UCSD-AML1 (cell line): Measurements from ENCODE around the gene HBZ.
"Not testable (repeated sequence)": the region's sequence is repeated elsewhere in the genome, so short reads cannot be mapped to it uniquely, and the experiment has no call there.

ENCODE experiments used
- DNase-seq: peaks from one replicate; lab custom pipeline; 2025; ENCODE audit not compliant: unreplicated experiment; lab: John Stamatoyannopoulos, UW

HBZ gene

DNA sequence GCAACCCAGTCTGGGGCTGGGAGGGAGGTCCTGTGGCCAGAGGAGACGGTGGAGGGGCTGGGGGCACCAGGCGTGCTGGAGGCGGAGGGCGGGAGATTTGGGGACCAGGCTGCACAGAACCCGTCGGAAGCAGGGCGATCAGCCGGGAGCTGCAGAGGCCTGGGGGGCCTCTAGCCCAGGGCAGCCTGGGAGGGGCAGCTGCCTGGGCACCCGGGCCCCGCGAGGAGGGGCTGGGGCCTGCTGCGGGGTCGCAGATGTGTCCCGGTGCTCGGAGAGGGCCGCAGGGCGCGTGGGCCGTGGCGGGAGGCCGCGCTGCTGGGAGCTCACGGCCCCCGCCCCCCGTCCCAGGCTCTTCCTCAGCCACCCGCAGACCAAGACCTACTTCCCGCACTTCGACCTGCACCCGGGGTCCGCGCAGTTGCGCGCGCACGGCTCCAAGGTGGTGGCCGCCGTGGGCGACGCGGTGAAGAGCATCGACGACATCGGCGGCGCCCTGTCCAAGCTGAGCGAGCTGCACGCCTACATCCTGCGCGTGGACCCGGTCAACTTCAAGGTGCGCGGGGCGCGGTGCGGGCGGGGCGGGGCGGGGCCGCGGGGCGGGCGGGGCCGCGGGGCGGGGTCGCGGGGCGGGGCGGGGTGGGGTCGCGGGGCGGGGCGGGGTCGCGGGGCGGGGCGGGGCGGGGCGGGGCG is 11.8 kb downstream of the HBZ start:
- DNase-seq: not testable (repeated sequence)

DNA sequence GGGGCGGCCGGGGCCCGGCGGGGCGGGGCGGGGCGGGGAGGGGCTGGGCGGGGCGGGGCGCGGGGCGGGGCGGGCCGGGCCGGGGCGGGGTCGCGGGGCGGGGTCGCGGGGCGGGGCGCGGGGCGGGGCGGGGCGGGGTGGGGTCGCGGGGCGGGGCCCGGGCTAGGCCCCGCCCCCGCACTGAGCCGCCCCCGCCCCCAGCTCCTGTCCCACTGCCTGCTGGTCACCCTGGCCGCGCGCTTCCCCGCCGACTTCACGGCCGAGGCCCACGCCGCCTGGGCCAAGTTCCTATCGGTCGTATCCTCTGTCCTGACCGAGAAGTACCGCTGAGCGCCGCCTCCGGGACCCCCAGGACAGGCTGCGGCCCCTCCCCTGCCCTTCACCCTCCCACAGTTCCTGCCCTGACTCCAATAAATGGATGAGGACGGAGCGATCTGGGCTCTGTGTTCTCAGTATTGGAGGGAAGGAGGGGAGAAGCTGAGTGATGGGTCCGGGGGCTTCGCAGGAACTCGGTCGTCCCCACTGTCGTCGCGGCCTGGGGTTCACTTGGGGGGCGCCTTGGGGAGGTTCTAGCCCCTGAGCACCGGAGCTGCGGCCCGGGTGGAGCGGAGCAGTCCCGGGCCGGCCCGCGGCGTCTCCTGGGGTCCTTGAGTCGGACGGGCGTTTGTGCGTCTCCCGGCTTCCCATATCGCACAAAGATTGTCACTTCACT is 12.5 kb downstream of the HBZ start:
- no peak for DNase-seq

DNA sequence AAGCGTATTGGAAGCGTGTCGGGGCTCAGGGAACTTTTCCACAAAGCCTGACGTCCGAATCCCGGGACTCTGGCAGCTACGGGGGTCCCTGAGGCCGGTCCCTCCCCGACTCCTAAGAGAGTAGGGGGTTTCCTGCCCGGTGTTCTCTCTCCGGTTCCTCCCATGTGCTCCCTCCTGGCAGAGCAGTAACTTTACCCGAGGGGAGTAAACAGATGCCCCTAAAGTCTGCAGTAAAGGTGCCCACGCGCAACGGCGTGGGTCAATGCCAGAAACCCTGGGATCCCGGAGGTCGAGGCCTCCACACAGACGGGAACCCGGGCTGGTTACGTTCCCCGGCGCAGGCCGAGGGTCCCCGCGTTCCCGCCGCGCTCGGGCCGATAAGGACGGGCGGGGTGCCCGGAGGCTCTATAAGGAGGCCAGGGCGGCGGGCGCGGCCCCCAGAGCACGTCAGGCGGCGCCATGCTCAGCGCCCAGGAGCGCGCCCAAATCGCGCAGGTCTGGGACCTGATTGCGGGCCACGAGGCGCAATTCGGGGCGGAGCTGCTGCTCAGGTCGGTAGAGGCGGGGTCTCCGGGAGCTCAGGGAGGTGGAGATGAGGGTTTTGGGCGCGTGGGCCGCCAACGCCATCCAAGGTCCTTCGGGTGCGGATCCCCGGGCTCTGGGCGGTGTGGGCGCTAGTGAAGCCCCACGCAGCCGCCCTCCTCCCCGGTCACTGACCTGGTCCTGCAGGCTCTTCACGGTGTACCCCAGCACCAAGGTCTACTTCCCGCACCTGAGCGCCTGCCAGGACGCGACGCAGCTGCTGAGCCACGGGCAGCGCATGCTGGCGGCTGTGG is 13.3 kb downstream of the HBZ start, which contains the start of gene HBM:
Gene HBM (plus strand): TSS at position 440 of the 836 bp plus-strand sequence. CDS start 20 bp downstream, at position 460.
- DNase-seq: no peak

GRCh38 chr16:166375-167121 is 14.1 kb downstream of the HBZ start:
- no peak for DNase-seq

GRCh38 chr16:167122-167690 is 14.8 kb downstream of the HBZ start:
- DNase-seq: no peak

DNA sequence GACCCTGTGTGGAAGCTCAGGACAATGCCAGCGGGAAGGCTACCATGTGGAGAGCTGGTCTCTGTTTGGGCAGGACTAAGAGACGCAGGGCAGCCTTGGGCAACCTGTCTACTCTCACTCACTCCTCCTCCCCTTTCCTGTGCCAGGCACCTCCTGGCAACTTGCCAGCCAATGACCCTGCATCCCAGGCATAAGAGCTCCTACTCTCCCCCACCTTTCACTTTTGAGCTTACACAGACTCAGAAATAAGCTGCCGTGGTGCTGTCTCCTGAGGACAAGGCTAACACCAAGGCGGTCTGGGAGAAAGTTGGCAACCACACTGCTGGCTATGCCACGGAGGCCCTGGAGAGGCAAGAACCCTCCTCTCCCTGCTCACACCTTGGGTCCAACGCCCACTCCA is 16.0 kb downstream of the HBZ start:
- DNase-seq: no peak

DNA sequence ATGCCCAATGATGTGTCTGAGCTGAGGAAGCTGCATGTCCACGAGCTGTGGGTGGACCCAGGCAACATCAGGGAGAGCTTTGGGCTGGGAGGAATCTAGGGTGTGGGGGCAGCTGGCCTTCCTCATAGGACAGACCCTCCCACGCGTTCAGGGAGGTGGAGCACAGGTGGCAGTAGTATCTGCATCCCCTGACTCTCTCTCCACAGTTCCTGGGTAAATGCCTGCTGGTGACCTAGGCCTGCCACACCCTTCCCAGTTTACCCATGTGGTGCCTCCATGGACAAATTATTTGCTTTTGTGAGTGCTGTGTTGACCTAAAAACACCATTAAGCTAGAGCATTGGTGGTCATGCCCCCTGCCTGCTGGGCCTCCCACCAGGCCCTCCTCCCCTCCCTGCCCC is 16.6 kb downstream of the HBZ start:
- DNase-seq: no peak

GRCh38 chr16:170088-170507 is 17.7 kb downstream of the HBZ start:
- not testable (repeated sequence) for DNase-seq

GRCh38 chr16:170788-171187 is 18.3 kb downstream of the HBZ start:
- no peak for DNase-seq

DNA sequence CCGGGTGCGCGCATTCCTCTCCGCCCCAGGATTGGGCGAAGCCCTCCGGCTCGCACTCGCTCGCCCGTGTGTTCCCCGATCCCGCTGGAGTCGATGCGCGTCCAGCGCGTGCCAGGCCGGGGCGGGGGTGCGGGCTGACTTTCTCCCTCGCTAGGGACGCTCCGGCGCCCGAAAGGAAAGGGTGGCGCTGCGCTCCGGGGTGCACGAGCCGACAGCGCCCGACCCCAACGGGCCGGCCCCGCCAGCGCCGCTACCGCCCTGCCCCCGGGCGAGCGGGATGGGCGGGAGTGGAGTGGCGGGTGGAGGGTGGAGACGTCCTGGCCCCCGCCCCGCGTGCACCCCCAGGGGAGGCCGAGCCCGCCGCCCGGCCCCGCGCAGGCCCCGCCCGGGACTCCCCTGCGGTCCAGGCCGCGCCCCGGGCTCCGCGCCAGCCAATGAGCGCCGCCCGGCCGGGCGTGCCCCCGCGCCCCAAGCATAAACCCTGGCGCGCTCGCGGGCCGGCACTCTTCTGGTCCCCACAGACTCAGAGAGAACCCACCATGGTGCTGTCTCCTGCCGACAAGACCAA is 20.0 kb downstream of the HBZ start, which contains the start of gene HBA2:
Gene HBA2 (plus strand): TSS at position 503 of the 568 bp plus-strand sequence. CDS start 37 bp downstream, at position 540.
- DNase-seq: not testable (repeated sequence)

- DNase-seq: not testable (repeated sequence)
Measured at GRCh38 chr16:173211-173854, 20.9 kb downstream of the HBZ start.

GRCh38 chr16:173928-174769 is 21.7 kb downstream of the HBZ start:
- DNase-seq: not testable (repeated sequence)

- DNase-seq: no peak
Measured at GRCh38 chr16:175011-175949, 22.8 kb downstream of the HBZ start.

DNA sequence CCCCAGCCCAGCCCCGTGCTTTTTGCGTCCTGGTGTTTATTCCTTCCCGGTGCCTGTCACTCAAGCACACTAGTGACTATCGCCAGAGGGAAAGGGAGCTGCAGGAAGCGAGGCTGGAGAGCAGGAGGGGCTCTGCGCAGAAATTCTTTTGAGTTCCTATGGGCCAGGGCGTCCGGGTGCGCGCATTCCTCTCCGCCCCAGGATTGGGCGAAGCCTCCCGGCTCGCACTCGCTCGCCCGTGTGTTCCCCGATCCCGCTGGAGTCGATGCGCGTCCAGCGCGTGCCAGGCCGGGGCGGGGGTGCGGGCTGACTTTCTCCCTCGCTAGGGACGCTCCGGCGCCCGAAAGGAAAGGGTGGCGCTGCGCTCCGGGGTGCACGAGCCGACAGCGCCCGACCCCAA is 23.6 kb downstream of the HBZ start:
- not testable (repeated sequence) for DNase-seq

- DNase-seq: not testable (repeated sequence)
Measured at GRCh38 chr16:176477-177382, 24.3 kb downstream of the HBZ start, which contains the start of gene HBA1. Gene HBA1, plus strand, starts transcription at chr16:176680. Its CDS starts 37 bp downstream, at chr16:176717.

GRCh38 chr16:177394-177822 is 25.0 kb downstream of the HBZ start:
- no peak for DNase-seq
